ENCODE data around the gene NCKAP5.

DNA sequence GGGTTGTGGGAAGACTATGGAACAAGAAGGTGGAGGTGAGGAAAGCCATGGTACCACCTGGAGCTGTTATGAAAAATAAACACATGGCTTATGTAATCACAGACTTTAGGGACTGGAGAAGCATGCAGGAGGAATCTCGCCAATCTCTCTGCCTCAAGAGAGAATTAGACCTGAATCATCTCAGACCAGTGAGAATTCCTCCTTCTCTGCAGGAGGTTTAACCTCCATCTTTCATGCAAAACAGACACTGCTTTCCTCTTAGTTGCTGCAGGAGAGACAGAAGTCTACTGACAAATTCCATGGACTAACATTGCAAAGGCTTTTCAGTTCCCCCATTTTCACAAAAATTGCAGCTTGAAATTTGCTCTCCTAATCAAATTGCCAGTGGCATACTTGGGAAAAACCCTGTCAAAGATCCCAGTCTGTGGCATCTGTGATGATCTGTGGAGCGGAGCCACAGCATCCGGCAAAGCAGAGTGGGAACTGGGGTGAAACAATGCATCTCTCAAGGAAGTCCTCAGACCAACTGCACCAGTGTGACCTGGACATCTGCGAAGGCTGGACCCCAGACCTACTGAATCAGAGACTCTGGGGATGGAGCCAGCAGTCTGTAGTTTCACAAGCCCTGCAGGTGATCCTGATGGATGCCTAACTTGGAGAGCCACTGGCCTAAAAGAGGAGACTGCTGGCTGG lies 28.6 kb upstream of the NCKAP5 start:
- TF ChIP-seq, protein P1, sequence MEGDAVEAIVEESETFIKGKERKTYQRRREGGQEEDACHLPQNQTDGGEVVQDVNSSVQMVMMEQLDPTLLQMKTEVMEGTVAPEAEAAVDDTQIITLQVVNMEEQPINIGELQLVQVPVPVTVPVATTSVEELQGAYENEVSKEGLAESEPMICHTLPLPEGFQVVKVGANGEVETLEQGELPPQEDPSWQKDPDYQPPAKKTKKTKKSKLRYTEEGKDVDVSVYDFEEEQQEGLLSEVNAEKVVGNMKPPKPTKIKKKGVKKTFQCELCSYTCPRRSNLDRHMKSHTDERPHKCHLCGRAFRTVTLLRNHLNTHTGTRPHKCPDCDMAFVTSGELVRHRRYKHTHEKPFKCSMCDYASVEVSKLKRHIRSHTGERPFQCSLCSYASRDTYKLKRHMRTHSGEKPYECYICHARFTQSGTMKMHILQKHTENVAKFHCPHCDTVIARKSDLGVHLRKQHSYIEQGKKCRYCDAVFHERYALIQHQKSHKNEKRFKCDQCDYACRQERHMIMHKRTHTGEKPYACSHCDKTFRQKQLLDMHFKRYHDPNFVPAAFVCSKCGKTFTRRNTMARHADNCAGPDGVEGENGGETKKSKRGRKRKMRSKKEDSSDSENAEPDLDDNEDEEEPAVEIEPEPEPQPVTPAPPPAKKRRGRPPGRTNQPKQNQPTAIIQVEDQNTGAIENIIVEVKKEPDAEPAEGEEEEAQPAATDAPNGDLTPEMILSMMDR (IDR thresholded peaks at IDR 0.05 in 2 of 3, conservative IDR thresholded peaks at IDR 0.05 in 1 of 3; ENCODE audit: insufficient read depth in 2 of 3, low read depth in 1 of 3, low read length in 3 of 3), result no peak
- TF ChIP-seq, protein P2, sequence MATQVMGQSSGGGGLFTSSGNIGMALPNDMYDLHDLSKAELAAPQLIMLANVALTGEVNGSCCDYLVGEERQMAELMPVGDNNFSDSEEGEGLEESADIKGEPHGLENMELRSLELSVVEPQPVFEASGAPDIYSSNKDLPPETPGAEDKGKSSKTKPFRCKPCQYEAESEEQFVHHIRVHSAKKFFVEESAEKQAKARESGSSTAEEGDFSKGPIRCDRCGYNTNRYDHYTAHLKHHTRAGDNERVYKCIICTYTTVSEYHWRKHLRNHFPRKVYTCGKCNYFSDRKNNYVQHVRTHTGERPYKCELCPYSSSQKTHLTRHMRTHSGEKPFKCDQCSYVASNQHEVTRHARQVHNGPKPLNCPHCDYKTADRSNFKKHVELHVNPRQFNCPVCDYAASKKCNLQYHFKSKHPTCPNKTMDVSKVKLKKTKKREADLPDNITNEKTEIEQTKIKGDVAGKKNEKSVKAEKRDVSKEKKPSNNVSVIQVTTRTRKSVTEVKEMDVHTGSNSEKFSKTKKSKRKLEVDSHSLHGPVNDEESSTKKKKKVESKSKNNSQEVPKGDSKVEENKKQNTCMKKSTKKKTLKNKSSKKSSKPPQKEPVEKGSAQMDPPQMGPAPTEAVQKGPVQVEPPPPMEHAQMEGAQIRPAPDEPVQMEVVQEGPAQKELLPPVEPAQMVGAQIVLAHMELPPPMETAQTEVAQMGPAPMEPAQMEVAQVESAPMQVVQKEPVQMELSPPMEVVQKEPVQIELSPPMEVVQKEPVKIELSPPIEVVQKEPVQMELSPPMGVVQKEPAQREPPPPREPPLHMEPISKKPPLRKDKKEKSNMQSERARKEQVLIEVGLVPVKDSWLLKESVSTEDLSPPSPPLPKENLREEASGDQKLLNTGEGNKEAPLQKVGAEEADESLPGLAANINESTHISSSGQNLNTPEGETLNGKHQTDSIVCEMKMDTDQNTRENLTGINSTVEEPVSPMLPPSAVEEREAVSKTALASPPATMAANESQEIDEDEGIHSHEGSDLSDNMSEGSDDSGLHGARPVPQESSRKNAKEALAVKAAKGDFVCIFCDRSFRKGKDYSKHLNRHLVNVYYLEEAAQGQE (IDR thresholded peaks at IDR 0.05; ENCODE audit: borderline replicate concordance), result no peak
- TF ChIP-seq, protein P2 (CRISPR knock-in tag; IDR thresholded peaks at IDR 0.05; ENCODE audit: low read depth), result no peak
- TF ChIP-seq RAD21 (CRISPR knock-in tag; conservative IDR thresholded peaks at IDR 0.05 in 1 of 2, IDR thresholded peaks at IDR 0.05 in 1 of 2) (no peak), HMG20B (CRISPR knock-in tag; IDR thresholded peaks at IDR 0.05) (no peak), MTA1 (IDR thresholded peaks at IDR 0.05; ENCODE audit: borderline replicate concordance) (no peak)

Data from K562 (cell line).